ENCODE results near the gene SIX5. TPM values are rescaled to one million over a fixed set of nuclear protein-coding genes. Genes with fewer than 3 reads are reported as not detected.

The SIX5 gene
- total RNA-seq (2014; rRNA removed; shearing (Covaris generic); ENCODE audit: low replicate concordance), result 11.4 and 18.6 TPM in 2 replicates

DNA sequence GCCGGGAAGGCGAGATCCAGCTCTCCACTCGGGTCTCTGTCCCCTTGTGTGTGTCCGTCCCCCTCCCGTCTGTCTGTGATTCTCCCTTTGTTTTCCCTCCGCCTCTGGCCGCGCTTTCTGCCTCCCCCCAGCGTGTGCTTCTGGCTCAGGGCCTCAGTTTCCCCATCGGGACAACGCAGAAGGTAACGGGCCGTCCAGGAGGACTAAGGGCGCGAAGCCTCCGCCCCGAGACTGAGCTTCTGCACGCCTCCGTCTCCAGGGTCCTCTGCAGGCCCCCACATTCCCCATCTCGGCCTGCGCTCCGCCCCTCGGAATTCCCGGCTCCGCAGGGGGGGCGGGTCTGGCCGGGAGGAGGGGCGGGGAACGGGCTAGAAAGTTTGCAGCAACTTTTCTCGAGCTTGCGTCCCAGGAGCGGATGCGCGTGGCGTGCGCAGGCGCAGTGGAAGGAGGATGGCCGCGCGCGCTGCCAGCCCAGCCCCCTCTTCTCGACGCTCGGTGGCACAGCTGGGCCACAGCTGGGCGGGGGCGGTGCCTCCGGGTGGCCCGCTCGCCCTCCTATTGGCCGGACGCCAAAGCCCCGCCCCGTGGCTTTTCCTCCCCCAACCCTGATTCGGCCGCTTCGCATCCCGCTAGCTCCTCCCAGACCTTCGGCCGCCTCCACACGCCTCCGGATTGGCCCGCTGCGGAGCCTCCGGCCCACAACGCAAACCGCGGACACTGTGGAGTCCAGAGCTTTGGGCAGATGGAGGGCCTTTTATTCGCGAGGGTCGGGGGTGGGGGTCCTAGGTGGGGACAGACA, at the start of gene SIX5:
Gene SIX5 (minus strand): TSS at position 269 of the 799 bp plus-strand sequence. CDS start 408 bp downstream, outside the sequence.
- H3K9me3 ChIP-seq, result no peaks in the 10 kb centered on the region
- peak within 1 kb of the TSS; percentile 78 for H3K4me3 ChIP-seq
- DNase-seq, result peak; percentile 98
- peaks cover 50% of the 10 kb centered on the region for H3K36me3 ChIP-seq
- H3K27me3 ChIP-seq, result no peaks in the 10 kb centered on the region

DNA sequence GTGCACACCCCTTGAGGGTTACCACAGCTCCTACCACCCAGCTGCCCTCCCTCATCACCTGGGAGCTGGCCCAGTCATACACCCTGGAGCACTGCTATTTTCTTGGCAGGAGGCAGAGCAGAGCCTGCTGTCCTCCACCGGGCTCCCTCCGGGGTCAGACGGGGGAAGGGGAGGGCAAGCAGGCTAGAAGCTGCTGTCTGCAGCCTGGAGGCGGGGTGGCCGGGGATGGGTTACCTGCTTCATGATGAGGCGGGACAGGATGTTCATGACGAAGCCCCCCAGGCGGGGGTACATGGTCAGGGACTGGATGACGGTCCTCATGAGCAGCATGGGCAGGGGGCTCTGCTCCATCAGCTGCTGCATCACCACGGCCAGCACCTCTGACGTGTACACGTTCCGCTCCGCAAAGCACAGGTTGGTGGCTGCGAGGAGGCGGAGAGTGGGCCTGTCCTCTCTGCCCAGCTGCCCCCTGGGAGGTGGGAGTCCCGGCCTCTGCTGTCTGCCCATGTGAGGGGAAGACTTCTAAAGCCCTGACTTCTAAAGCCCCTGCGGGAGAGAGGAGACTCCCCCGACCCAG, 48.8 kb upstream of the SIX5 start:
- peaks cover 24% of the 10 kb centered on the region for H3K36me3 ChIP-seq
- H3K27me3 ChIP-seq, result no peaks in the 10 kb centered on the region
- H3K9me3 ChIP-seq, result no peaks in the 10 kb centered on the region
- no peak overlapping the region for H3K4me3 ChIP-seq
- DNase-seq, result peak; percentile 40

GRCh38 chr19:45817010-45817724, 48.1 kb upstream of the SIX5 start:
- Histone ChIP-seq H3K9me3 (no peaks in the 10 kb centered on the region), H3K4me3 (no peak overlapping the region), H3K27me3 (no peaks in the 10 kb centered on the region), H3K36me3 (peaks cover 21% of the 10 kb centered on the region)
- DNase-seq, result peak; percentile 94

DNA sequence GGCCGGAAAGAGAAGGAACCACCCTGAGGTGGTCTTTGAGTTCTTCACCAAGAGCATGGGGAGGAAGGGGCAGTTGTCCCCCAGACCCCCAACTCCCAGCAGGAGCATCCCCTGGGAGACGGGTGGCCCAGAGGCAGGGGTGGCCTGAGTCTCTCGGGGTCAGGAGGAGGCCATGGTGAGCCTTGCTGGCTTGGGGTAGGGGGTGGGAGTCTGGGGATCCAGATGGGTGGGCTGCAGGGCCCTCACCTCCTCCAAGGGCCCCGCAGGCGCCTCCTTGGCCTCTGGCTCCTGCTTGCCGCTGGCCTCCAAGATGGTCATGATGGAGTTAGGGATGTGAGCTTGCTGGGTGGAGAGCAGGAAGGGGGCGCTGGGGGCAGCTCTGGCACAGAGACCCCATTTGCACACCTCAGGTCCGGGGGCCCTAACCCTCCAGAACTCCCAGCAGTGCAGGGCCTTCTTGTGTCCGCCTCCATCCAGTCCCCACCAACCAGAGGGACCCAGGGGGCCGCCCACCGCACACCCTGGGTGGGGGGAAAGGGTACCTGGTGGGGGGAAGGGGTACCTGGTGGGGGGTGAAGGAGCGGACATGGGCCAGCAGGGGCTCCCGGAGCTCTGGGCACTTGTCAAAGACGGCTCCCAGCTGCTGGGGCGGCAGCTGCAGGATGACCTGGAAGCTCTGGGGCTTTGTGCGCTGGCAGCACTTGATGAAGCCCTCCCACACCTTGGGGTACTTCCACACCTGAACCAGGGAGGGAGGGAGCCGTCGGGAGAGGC, 47.4 kb upstream of the SIX5 start:
- Histone ChIP-seq H3K4me3 (no peak overlapping the region), H3K27me3 (no peaks in the 10 kb centered on the region), H3K36me3 (peaks cover 21% of the 10 kb centered on the region), H3K9me3 (no peaks in the 10 kb centered on the region)
- DNase-seq, result no peak

DNA sequence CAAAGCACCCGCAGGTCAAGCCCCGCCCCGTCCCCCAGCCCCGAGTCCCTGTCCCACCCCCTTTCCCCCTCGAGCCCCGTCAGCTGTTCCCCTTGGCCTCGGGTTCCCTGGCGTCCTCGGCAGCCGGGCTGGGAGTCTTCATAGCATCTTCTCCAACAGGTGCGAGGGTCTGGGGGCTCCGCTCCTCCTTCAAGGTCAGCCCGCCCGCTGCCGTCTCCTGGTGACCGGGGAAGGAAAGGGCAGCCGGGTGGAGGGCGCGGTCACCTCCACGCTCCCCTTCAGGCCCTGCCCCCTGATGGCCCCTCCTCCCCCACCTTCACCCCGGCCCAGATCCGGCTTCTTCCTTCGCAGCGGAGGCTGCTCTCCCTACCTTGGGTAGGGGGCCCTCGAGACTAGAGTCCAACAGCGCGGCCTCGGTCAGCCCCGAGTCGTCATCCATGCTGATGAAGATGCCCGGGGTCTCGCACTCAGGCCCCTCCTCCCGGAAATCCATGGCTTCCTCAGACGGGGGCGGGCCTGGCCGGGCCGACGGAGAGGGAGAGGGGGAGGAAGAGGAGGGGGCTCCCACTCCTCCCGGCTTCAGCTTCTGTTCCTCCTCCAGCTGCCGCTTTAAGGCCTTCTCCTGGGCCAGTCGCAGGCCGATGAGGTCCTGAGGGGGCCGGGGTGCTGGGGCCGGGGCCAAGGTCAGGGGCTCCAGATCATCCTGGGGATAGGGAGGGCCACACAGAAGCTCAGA, 46.6 kb upstream of the SIX5 start:
- Histone ChIP-seq H3K4me3 (no peak overlapping the region), H3K9me3 (no peaks in the 10 kb centered on the region), H3K36me3 (peaks cover 21% of the 10 kb centered on the region), H3K27me3 (no peaks in the 10 kb centered on the region)
- no peak for DNase-seq

GRCh38 chr19:45814851-45815480, 45.9 kb upstream of the SIX5 start, which contains the start of gene RSPH6A:
Gene RSPH6A, minus strand, starts transcription at chr19:45815308. Its CDS starts 132 bp downstream, at chr19:45815176.
- no peak for DNase-seq
- H3K27me3 ChIP-seq, result no peaks in the 10 kb centered on the region
- H3K36me3 ChIP-seq, result peaks cover 21% of the 10 kb centered on the region
- H3K4me3 ChIP-seq, result no peak within 1 kb of the TSS
- H3K9me3 ChIP-seq, result no peaks in the 10 kb centered on the region

DNA sequence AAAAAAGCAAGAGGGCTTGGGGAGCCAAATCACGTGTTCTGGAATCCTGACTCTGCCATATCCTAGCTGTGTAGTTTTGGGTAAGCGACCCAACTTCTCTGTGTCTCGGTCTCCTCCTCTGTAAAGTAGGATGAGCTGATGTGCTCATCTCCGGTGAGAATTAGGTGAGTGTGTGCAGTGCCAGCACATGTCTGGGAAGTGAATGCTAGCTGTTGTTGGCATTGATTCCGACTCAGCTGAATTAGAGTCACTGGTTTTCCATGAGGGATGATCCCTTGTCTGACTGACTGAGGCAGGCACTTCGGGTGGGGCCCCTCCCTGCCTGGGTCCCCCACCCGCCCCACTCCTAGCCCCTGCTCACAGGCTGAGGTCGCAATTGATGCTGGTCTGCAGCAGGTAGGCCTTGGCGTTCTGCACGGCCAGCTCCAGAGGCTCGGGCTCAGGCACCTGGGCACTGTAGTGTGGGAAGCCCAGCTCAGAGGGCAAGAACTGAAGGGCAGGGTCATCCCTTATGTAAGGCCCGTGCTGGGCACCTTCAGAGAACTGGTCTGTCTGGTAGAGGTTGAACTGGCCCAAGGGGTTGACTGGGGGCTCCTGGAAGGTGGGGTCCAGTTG, 45.2 kb upstream of the SIX5 start:
- Histone ChIP-seq H3K27me3 (no peaks in the 10 kb centered on the region), H3K4me3 (no peak overlapping the region), H3K36me3 (peaks cover 21% of the 10 kb centered on the region), H3K9me3 (no peaks in the 10 kb centered on the region)
- DNase-seq, result no peak

DNA sequence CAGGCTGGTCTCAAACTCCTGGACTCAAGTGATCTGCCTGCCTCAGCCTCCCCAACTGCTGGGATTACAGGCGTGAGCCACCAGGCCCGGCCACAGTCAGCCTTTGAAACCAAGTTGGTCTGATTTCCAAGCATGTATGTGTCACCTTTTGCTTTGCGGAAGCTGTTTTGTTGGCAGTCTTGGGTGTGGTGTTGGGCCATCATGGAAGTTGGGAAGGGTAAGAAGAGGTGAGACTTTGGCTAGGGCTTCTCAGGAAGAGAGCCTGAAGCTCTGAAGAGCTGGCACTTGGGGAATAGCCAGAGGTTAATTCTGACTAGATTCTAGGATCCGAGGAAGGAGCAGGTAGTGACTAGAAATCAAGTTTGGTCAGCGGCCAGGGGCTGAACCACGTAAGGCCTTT, 43.2 kb upstream of the SIX5 start:
- Histone ChIP-seq H3K36me3 (peaks cover 11% of the 10 kb centered on the region), H3K4me3 (no peak overlapping the region), H3K9me3 (no peaks in the 10 kb centered on the region), H3K27me3 (no peaks in the 10 kb centered on the region)
- no peak for DNase-seq

GRCh38 chr19:45809643-45810159, 40.6 kb upstream of the SIX5 start:
- Histone ChIP-seq H3K36me3 (no peaks in the 10 kb centered on the region), H3K9me3 (no peaks in the 10 kb centered on the region), H3K27me3 (no peaks in the 10 kb centered on the region), H3K4me3 (no peak overlapping the region)
- no peak for DNase-seq

DNA sequence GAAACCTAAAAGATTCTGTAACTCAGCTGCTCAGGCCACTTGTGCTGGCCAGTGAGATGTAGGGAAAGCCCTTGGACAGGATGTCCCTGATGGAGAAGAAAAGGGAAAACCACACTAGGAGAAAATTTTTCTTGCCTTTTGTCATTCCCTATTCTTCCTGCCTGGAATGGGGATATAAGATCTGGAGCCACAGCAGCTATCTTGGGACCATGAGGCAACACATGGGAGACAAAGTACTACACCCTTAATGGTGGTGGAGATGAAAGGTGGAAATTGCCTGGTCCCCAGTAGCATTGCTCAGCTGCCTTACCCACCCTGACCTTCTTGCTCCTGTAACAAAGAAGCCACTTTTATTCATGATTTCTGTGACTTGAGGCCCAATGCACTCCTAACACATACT, 36.7 kb upstream of the SIX5 start:
- Histone ChIP-seq H3K9me3 (no peaks in the 10 kb centered on the region), H3K4me3 (no peak overlapping the region), H3K27me3 (no peaks in the 10 kb centered on the region), H3K36me3 (no peaks in the 10 kb centered on the region)
- DNase-seq, result no peak

- no peak overlapping the region for H3K4me3 ChIP-seq
- DNase-seq, result no peak
- H3K27me3 ChIP-seq, result no peaks in the 10 kb centered on the region
- H3K36me3 ChIP-seq, result no peaks in the 10 kb centered on the region
- no peaks in the 10 kb centered on the region for H3K9me3 ChIP-seq
These were observed 35.8 kb upstream of the SIX5 start for GRCh38 chr19:45804959-45805230.

DNA sequence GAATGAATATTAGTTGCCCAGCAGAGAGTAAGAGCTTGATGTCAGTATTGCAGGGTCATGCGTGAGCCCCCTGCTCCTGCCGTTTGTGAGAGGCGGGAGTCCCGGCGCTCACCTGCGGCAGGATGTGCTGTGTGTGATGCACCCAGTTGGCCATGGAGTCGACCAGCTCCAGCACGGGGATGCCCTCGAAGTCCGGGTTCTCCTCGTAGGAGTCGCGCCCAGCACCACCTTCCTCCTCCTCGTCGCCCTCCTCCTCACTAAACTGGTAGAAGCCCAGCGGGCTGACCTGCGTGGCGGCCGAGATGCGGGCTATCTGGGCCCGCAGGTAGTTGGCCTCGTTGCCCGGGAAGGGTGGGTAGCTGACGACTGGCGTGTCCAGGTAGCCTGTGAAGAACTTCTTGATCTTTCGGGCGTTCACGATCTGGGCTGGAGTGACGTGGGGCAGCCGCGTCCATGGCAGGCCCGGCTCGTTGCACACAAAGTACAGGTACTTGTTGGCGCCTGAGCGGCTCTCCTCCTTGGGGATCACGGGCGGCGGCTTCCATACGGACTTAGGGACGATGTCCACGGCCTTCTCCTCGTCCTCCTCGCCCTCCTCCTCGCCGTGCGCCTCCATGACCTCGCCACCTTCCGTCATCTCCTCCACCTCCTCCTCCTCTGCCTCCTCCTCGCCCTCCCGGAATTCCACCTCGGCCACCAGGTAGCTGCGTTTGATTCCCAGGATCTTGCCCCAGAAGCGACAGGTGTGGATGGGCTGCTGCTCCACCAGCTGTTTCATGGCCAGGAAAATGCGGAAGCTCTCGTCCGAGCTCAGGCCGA, 35.3 kb upstream of the SIX5 start:
- DNase-seq, result no peak
- Histone ChIP-seq H3K27me3 (no peaks in the 10 kb centered on the region), H3K4me3 (no peak overlapping the region), H3K9me3 (no peaks in the 10 kb centered on the region), H3K36me3 (no peaks in the 10 kb centered on the region)

- H3K9me3 ChIP-seq, result no peaks in the 10 kb centered on the region
- H3K36me3 ChIP-seq, result no peaks in the 10 kb centered on the region
- DNase-seq, result no peak
- no peak overlapping the region for H3K4me3 ChIP-seq
- H3K27me3 ChIP-seq, result no peaks in the 10 kb centered on the region
These were observed 32.6 kb upstream of the SIX5 start for GRCh38 chr19:45801603-45802175.

GRCh38 chr19:45800070-45800553, 31.1 kb upstream of the SIX5 start:
- Histone ChIP-seq H3K36me3 (no peaks in the 10 kb centered on the region), H3K4me3 (no peak overlapping the region), H3K9me3 (no peaks in the 10 kb centered on the region), H3K27me3 (no peaks in the 10 kb centered on the region)
- peak; percentile 56 for DNase-seq

All from MG63 (cell line).